Endometrial microvascular endothelial cells (primary cell): ENCODE measurements around the gene CARS1. TPM values are rescaled to one million over a fixed set of nuclear protein-coding genes. Genes with fewer than 3 reads are reported as not detected.

Source experiments
- in situ Hi-C: cut with HindIII; loops from 2 replicates; pipeline ENCODE4 v1.10.0; 2017; ENCODE audit warnings: low sequenced_read_pairs, low pct_unique_long_range_greater_than_20kb; ENCODE audit errors: inconsistent ontology term
- total RNA-seq: library from RNA; depleted of rRNA; stranded (reverse); fragments of >200 nt; gene quantifications from one replicate; pipeline ENCODE4 v1.2.3, GENCODE V29; 2015; ENCODE audit errors: inconsistent ontology term

Gene CARS1
- total RNA-seq = 47.0 TPM

DNA sequence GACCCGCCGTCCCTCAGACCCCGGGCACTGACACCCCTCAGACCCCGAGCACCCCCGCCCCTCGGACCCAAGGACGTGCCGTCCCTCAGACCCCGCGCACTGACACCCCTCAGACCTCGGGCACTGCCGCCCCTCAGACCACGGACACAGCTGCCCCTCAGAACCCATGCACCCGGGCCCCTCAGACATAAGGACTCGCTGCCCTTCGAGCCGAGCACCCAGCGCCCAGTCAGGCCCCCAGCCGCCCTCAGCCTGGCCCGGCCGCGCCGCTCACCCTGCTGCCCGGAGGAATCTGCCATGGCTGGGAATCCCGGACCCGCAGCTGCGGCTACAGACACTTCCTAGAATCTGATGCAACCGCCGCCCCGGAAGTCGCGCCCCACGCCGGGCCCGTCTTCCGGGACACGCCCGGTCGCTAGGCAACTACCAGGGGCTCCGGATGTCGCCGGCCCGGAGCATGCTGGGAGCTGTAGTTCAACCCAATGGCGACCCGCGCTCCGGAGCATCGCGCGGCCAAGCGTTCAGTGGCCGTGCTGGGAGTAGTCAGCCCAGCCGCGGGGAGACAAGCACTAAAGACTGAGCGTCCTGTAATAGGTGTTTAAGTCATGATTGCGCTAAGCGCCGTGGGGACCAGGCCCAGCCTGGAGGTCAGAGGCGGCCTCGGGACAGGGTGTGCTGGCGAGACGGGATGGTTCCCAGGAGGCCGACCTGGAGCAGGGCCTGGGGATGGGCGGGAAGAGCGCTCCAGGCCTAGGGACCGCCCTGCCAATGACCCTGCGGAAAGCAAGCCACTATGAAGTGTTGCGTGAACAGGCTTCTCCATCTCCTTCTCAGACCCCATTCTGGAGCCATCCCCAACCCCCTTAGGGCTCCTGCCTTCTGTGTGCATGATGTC lies at the start of gene CARS1:
TSS of gene CARS1 (minus strand) at position 355 of the 895 bp plus-strand sequence. CDS start at position 299, 56 bp downstream.
- in situ Hi-C loops = no loop called here

DNA sequence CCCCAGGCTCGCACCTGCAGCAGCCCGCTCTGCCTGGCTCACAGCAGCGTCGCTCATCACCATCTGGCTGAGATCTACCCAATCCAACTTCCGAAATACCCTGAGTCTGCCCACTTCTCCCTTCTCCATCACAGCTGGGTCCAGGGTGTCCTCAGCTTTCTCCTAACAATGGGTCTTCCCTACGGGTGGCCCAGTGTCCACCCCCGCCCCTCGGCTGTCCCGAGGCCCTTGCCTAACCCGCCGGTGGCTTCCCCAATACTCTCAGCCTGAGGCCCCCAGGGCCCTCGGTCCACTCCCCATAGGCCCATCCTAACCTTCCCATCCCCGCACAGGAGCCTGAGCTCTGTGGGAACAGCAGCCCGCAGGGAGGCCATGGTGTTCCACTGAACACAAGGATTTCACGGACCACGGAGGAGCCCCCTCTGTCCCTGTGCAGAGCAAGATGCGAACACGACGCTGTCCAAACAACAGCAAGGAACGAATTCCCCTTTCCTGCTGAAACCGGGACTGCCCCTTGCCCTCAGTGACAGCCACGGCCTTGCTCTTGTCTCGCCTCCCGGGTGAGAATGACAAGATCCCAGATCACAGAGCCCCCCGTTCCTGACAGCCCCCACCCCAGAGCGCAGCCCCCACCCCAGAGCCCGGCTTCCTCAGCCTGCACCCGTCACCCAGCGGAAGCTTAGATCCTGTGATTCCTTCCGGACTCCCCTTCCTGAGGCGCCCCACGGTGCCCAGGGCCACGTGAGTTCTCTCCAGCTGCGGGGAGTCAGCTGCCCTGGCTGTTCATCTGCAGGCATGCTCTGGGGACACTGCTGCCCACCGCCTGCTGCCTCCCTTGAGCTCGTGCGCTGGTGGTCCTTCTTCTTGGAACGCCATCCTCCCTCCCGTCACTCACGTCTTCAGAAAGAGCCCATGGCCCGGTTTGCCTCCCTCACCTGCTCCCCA lies 48.8 kb upstream of the CARS1 start:
- in situ Hi-C loops = no loop called here

DNA sequence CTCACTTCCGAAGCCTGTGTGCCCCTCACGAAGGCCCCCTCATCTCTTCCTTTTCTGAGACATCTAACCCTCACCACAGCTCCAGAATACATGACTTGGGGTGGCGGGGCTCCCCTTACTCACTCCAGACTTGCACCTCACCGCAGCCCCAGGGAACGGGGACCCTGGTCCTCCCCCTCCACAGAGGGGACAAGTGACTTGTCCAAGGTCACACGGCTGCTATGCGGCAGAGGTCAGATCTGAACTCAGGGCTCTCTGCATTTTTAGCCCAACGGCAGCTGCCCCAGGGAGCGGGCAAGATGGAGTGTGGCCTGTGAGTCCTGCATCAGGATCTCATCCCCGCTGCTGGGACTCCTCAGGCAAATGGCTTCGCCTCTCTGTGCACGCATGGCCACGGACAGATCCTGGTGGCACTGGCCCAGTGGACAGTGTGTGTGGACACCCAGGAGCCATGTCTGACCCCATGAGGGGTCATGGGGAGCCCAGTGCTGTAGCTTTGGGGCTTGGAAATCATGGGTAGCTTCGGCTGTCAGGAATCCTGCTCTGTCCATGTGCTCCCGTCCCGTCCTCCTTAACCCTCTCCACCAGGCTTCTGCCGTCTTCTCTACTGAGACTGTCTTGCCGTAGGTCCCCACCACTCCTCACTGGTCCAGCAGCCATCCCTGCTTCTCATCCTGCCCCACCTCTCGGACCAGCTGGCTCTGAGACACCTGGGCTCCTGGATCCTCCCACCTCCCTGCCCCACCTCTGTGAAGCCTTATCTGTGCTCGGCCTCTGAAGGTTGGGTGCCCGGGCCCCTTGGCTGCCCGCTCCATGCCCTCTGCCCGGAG lies 48.0 kb upstream of the CARS1 start:
- in situ Hi-C loops = no loop called here

DNA sequence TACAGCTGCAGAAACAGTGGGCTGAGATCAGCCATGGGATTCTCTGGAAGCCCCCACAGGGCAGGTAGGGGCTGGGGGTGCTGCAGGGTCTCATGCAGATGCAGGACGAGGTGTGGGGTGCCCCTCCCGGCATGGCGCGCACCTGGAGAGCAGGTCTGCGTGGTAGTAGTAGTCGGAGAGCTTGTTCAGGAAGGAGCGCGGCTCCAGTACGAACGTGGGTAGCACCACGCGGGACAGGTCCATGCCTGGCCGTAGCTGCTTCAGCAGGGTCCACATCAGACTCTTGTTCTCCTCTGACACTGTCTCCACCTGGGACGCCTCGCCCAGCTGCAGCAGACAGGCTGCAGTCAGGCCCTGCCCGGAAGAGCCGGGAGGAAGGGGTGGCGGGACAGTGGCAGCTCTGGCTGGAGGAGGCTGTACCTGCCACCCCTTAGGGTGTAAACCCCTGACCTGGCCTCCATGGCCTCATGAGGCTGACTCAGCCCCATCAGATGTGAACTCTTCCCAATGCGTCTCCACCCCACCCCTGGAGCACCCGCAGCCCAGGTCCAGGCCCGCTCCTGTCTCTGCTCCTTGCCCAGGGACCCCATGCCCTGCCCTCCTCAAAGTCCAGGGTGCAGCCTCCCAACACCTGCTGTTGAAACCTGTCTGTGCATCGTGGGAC lies 47.0 kb upstream of the CARS1 start:
- in situ Hi-C loops = no loop called here

DNA sequence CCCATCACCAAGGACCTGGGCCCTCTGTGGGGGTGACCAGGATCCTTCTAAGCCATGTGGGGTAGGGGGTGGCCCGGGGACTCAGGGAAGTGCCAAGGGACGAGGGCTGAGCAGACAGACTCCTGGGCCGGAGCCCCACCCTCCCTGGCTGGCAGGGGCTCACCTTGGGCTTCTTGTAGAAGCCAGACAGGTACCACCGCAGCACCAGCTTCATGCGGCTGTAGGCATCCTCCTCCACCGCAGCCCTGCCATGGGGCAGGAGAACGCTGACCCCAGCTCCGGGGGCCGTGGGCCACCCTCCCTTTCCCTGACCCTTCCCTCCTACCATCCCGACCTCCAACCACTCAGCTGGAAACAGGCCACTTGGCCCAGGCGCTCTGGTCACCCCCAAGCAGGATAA lies 45.9 kb upstream of the CARS1 start:
- in situ Hi-C loops = no loop called here

DNA sequence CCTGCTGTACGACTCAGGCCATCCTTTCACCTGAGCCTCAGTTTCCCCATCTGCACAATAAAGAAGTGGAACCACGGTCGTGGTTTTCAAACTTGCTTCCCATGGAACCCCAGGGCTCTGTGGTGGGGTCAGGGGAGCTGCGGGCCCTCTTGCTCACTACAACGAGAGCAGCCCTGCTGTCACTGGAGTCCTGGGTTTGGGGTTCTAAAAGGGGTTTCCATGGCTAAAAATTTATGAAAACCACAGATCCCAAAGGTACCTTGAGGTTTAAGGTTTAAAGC lies 45.4 kb upstream of the CARS1 start:
- in situ Hi-C loops = no loop called here

DNA sequence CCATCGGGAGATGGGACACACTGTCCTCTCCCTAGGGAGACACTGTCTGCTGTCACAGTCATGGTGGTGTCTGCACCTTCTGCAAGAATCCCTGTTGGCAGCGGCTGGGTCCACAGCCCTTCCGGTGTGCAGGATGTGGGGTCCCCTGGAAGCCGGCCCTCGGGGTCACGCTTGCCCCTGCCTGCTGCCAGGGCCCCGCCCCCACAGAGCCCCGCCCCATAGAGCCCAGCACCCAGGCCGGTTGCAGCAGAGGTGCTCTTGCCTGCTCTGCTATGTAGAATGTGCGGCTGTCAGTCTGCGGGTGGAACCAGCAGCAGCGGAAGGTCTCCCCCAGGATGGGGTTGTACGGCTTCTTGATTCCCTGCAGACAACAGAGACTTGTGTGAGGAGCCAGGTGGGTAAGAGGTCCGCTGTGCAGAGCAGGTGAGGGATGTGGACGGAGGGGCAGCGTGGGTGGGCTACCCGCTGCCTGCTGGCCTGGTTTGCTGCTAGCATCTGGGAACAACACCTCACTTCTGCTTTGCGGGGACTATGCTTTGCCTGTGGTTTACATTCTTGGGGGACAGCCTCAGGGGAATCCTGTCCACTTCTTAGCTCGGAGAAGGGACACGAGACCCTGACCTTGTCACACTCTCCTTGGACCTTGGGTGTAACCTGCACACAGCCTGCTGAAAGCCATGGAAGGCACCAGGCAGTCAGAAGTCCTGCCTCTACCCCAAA lies 44.9 kb upstream of the CARS1 start:
- in situ Hi-C loops = no loop called here

DNA sequence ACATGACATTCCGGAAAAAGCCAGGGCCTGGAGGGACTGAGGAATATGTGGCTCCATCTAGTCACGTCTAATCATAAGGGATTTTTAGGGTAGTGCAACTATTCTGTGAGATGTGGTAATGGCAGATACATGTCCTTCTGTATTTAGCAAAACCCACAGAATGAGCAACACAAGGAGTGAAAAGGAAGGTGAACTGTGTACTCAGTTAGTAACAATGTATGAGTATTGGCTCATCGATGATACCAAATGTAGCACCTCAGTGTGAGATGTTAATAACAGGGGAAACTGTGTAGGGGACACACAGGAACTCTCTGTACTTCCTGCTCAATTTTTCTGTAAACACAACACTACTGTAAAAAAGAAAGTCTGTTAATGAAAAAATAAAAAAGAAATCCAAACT lies 42.0 kb upstream of the CARS1 start:
- in situ Hi-C loops = no loop called here

DNA sequence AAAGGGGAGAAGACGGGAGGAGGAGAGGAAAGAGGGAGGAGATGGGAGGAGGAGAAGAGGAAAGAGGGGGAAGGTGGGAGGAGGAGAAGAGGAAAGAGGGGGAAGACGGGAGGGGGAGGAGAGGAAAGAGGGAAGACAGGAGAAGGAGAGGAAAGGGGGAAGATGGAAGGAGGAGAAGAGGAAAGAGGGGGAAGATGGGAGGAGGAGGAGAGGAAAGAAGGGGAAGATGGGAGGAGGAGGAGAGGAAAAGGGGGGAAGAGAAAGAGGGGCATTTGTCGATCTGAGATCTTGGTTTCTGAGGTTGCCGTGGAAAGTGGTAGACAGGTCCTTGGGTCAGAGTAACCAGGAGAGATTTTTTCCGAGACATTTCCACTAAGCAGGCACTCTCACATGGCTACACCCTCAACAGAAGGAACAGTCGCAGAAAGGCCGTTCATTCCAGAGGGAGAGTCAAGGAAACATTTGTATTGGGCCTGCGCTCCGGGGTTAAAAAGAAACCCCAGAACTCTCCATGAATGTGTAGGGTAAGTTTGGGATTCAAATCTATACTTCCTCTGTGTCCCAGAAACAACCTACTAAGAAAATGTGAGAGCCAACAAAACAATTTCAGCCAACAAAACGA lies 39.8 kb upstream of the CARS1 start:
- in situ Hi-C loops = no loop called here

DNA sequence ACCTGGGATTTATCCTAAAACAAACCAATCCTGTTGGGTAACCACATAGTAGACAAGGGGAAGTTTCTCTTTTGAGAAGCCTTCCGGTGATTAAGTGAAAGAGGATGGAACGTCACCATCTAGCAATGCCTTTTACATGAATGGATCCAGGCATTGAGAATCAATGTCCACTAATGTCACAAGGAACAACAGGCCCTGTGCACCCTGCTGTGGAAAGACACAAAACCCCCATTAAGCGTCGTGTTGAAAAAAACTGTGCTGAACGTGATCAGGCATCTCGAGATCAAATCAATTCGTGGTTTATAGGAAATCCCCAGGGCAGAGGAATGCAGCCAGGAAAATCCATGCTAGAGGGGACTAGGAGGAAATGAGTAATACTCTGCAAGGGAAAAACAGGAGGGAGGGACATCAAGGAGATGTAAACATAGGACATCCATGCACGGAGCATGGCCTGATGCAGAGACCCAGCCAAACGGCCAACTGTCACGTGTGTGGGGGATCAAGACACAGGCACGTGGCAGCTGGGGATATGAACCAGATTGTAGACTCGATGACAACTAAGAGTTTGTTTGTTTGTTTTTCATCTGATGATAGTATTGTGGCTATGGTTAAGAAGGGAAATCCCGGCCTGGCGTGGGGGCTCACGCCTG lies 38.6 kb upstream of the CARS1 start:
- in situ Hi-C loops = no loop called here

DNA sequence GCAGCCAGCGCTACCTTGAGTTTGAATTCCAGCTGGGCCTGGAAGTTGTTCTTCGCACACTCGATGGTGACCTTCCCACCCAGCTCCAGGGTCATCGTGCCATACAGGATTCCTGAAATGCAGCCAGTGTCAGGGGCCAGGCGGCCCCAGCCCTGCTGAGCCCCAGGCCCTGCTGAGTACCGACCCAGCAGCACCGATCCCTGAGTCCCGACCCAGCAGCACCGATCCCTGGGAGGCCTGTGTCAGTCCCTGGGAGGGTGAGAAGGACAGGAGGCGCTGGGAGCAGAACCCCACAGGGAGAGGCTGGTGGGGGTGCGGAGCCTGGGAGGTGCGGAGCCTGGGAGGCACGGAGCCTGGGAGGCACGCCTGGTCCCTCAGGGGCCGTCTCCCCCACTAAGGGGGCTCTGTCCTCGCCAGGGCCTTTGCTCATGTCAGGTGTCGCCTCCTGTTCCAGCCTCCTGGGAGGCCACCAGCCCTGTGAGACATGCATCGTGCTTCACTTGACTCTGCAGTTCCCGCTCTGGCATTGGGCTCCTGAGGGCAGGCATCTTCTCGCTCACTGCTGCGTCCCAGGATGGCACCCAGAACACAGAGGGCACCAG lies 37.1 kb upstream of the CARS1 start:
- in situ Hi-C loops = no loop called here

DNA sequence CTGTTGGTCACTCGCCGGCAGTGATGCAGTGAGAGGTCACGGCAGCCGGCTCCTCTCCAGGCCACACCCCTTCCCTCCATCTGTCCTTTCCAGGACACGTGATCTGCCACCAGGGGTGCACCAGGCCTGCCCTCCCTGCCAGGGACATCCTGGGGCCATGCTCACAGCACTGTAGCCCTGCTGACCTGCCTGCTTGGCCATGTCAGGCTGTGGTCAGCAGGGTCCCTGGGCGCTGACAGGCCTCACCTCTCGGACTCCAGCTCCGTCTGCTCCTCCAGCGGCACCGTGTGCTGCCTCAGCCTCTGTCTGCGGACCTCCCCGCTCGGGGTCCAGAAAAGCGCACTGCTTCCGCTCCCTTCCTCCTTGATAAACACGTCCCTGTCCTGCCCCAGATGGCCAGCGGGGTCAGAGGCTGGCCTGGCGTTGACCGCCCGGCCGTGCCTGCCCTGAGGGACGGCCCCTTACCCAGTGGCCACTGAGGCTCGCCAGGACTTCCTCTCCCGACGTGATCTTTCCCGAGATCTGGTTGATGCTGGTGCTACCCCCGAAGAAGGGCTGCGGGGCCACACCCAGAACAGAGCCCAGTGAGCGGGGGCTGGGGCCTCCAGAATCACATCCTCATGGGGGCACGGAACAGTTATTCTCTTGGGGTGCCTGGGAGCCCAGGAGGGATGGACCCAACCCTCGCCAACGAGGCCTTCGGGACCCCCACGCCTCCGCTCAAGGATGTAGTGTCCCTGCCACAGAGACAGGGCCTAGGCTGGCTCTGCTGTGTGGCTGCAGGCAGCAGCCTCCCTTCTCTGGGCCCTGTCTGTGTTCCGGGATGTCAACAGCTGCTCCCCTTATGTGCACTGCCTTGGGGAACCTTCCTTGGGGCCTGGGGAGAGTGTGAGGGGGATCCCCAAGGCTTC lies 36.3 kb upstream of the CARS1 start:
- in situ Hi-C loops = no loop called here

DNA sequence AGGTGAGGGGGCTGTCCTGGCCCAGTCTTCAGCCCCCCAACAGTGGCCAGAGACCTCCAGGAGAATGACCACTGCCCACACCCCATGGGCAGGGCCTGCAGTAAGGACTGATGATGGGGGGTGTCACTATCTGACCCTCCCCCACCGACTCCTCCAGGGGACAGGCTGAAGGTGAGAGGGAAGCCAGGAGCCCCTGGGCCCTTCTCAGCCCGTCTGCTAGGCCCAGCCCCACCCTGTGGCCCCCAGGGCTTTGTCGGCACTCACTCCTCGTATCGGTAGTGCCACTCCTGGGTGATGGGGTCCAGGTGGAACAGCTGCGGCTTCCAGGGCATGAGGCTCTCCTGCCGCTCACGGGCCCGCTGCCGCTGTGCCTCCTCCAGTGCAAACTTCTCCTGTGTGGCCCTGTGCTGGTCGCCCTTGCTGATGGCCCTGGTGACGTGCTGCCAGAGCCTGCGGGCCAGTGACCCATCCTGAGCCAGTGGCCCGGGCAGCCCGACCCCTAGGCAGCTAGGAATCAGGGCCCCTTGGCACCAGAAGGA lies 35.4 kb upstream of the CARS1 start:
- in situ Hi-C loops = no loop called here

DNA sequence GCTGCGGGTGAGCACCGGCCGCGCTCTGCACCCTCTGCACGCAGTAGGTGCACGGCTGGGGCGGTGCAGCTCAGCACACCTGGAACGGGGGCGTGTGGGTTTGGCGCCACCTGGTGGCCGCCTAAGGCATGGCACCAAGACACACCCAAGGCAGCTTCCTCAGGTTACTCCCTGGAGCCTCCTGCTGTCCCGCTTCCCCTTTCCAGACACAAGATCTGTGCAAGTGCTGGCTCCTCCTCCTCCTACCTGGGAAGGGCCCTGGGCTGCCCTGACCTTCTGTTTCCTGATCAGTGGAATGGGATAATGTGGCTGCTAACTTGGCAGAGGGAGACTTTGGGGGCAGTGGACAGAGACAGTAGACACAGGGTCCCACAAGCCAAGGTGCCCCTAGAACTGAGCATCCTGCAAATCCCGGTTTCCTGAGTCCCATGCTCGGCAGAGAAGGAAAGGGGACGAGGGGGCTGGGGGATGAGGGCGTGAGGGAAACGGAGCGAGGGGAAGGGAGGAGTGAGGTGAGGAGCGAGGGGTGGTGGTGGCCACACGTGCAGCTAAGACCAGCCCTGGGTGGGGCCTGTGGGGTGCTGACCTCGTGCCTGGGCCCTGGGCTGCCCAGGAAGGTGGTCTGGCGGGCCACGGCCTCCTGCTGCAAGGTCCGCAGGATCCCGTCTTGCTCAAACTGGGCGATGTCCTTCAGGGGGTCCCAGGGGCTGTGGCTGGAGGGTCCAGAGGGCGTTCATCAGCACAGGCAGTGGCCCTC lies 34.8 kb upstream of the CARS1 start:
- in situ Hi-C loops = no loop called here
